Muscle of back (tissue), 11 donors: ENCODE data around the gene MFAP4. TPM values are rescaled to one million over a fixed set of nuclear protein-coding genes. Genes with fewer than 3 reads are reported as not detected.

ENCODE experiments used
- DNase-seq, 3 donors: peaks; one replicate each; pipeline versions ENCODE4 v3.0.0 to v3.0.0-alpha.2; 2013
- polyA plus RNA-seq, 10 donors: library from polyadenylated mRNA; unstranded; fragments of 120-200 nt; gene quantifications; one replicate each; pipeline ENCODE4 v1.2.1, GENCODE V29; 2013; ENCODE audit not compliant: insufficient read length in 10 of 10

MFAP4 gene
- polyA plus RNA-seq, 10 donors, result 247 to 372 (median 275) TPM

- DNase-seq, result peak in 1 of 3 donors; percentile 48
Measured at GRCh38 chr17:19338031-19338990, 48.7 kb downstream of the MFAP4 start.

GRCh38 chr17:19337712-19338023 is 49.3 kb downstream of the MFAP4 start:
- DNase-seq, result no peak

- DNase-seq, result no peak
Measured at GRCh38 chr17:19336938-19337711, 49.9 kb downstream of the MFAP4 start.

- no peak for DNase-seq
Measured at GRCh38 chr17:19335951-19336631, 50.9 kb downstream of the MFAP4 start.

- DNase-seq, result no peak
Measured at GRCh38 chr17:19334331-19334730, 52.7 kb downstream of the MFAP4 start.

GRCh38 chr17:19333736-19334290 is 53.2 kb downstream of the MFAP4 start:
- DNase-seq, result no peak

Other genes starting within 250 kb of the MFAP4 start
- 10 to 100 TPM; 23.0 to 33.8 (median 27.6) TPM for gene EPN2, start 149.8 kb downstream of the MFAP4 start, polyA plus RNA-seq
- 1 to 10 TPM; 4.9 to 9.4 (median 5.6) TPM for gene B9D1, start 24.5 kb downstream of the MFAP4 start, polyA plus RNA-seq
- 10 to 100 TPM; 18.3 to 27.3 (median 22.5) TPM for gene MAPK7, start 8.7 kb downstream of the MFAP4 start, polyA plus RNA-seq
- 1 to 10 TPM; 1.8 to 5.1 (median 3.7) TPM for gene RNF112, start 24.0 kb upstream of the MFAP4 start, polyA plus RNA-seq
- gene SLC47A1, start 146.7 kb upstream of the MFAP4 start, polyA plus RNA-seq, result 1 to 10 TPM in 9 of 10 donors, under 1 TPM in 1; 0.62 to 3.1 (median 1.5) TPM